HepG2 (cell line): ENCODE results near the gene COPZ2. TPM values are rescaled to one million over a fixed set of nuclear protein-coding genes. Genes with fewer than 3 reads are reported as not detected.
A peak's percentile ranks its signal among the peaks of the same experiment; 100 is the strongest.

ENCODE experiments used
- GATAD2A ChIP-seq: IDR thresholded peaks from 2 replicates; pipeline ENCODE4 v1.6.1; 2016
- ISL2 ChIP-seq: sonication (generic); formaldehyde crosslinking; IDR thresholded peaks from 2 replicates; pipeline ENCODE4 v1.5.0; 2020; ENCODE audit warnings: missing genetic modification reagents
- JUN ChIP-seq: sonication (generic); formaldehyde crosslinking; IDR thresholded peaks from 2 replicates; pipeline ENCODE4 v1.4.0; 2020; ENCODE audit warnings: mild to moderate bottlenecking, missing genetic modification reagents
- NKX3-1 ChIP-seq: sonication (generic); formaldehyde crosslinking; IDR thresholded peaks from 2 replicates; pipeline ENCODE4 v1.5.0; 2020; ENCODE audit warnings: missing genetic modification reagents
- NPAS2 ChIP-seq: sonication (generic); formaldehyde crosslinking; IDR thresholded peaks from 2 replicates; pipeline ENCODE4 v1.8.0; 2022; ENCODE audit warnings: mild to moderate bottlenecking, missing genetic modification reagents, borderline replicate concordance
- SP5 ChIP-seq: IDR thresholded peaks from 2 replicates; pipeline ENCODE4 v1.6.1; 2016; ENCODE audit warnings: low read depth, borderline replicate concordance
- U2AF2 ChIP-seq: fragments of 200-400 bp; formaldehyde crosslinking; IDR thresholded peaks from 2 replicates; pipeline ENCODE4 v1.6.1; 2017; ENCODE audit warnings: low read depth, mild to moderate bottlenecking, low read length
- ZBTB42 ChIP-seq: sonication (generic); formaldehyde crosslinking; IDR thresholded peaks from 2 replicates; pipeline ENCODE4 v1.5.0; 2020; ENCODE audit warnings: mild to moderate bottlenecking, missing genetic modification reagents
- ZHX2 ChIP-seq, 2 experiments: sonication (generic) in 1 of 2; formaldehyde crosslinking in 1 of 2; IDR thresholded peaks; 2 replicates each; pipeline versions ENCODE4 v1.6.1 to v1.9.0; 2014 to 2022; ENCODE audit warnings: antibody characterized with exemption in 1 of 2, borderline replicate concordance in 1 of 2, inconsistent platforms in 1 of 2, low read depth in 1 of 2, missing genetic modification reagents in 1 of 2
- ZNF260 ChIP-seq: sonication (generic); formaldehyde crosslinking; IDR thresholded peaks from 2 replicates; pipeline ENCODE4 v1.4.0; 2020; ENCODE audit warnings: missing genetic modification reagents, low read depth, mild to moderate bottlenecking, borderline replicate concordance
- ZNF30 ChIP-seq: sonication (generic); formaldehyde crosslinking; IDR thresholded peaks from 2 replicates; pipeline ENCODE4 v1.5.0; 2020; ENCODE audit warnings: mild to moderate bottlenecking, missing genetic modification reagents
- ZNF614 ChIP-seq: IDR thresholded peaks from 2 replicates; pipeline ENCODE4 v1.6.1; 2018; ENCODE audit warnings: missing biosample characterization, missing genetic modification reagents, inconsistent platforms, borderline replicate concordance
- polyA plus RNA-seq, 8 experiments: library from polyadenylated mRNA; depleted of rRNA in 3 of 8; stranded (reverse) in 7 of 8; unstranded in 1 of 8; fragments of >200 nt; fragmentation: Illumina TruSeq in 4 of 8; extraction: Trizol in 4 of 8; gene quantifications; 2 replicates each; pipeline versions ENCODE4 v1.2.1 to v1.2.3, GENCODE V29; 2011 to 2016; ENCODE audit warnings: low read depth in 4 of 8, missing spikeins in 1 of 8, mixed read lengths in 1 of 8; ENCODE audit not compliant: insufficient read depth in 1 of 8
- total RNA-seq, 5 experiments: library from RNA; depleted of rRNA; stranded (reverse); fragments of >200 nt; fragmentation: Illumina TruSeq; extraction: Trizol; gene quantifications; 2 replicates each; pipeline ENCODE4 v1.2.3, GENCODE V29; 2016; ENCODE audit warnings: low read depth in 1 of 5
- TF ChIP-seq, protein P1 (sequence below): sonication (generic); formaldehyde crosslinking; IDR thresholded peaks from 2 replicates; pipeline ENCODE4 v1.4.0; 2020; ENCODE audit warnings: missing genetic modification reagents
- TF ChIP-seq, protein P2 (sequence below): sonication (generic); formaldehyde crosslinking; IDR thresholded peaks from 2 replicates; pipeline ENCODE4 v1.8.0; 2022; ENCODE audit warnings: mild to moderate bottlenecking, missing genetic modification reagents, borderline replicate concordance
- TF ChIP-seq, protein P3 (sequence below): sonication (generic); formaldehyde crosslinking; IDR thresholded peaks from 2 replicates; pipeline ENCODE4 v1.9.0; 2022; ENCODE audit warnings: missing genetic modification reagents, mild to moderate bottlenecking, borderline replicate concordance
- TF ChIP-seq, protein P4 (sequence below): sonication (generic); formaldehyde crosslinking; conservative IDR thresholded peaks from 2 replicates; pipeline ENCODE4 v1.8.0; 2022; ENCODE audit warnings: low read depth, missing genetic modification reagents

Gene COPZ2
- total and polyA plus RNA-seq, 2 of the 13 experiments (the other 11 are each of a cell fraction or from before 2014, with no cell fraction given): 0.61 to 1.5 TPM

DNA sequence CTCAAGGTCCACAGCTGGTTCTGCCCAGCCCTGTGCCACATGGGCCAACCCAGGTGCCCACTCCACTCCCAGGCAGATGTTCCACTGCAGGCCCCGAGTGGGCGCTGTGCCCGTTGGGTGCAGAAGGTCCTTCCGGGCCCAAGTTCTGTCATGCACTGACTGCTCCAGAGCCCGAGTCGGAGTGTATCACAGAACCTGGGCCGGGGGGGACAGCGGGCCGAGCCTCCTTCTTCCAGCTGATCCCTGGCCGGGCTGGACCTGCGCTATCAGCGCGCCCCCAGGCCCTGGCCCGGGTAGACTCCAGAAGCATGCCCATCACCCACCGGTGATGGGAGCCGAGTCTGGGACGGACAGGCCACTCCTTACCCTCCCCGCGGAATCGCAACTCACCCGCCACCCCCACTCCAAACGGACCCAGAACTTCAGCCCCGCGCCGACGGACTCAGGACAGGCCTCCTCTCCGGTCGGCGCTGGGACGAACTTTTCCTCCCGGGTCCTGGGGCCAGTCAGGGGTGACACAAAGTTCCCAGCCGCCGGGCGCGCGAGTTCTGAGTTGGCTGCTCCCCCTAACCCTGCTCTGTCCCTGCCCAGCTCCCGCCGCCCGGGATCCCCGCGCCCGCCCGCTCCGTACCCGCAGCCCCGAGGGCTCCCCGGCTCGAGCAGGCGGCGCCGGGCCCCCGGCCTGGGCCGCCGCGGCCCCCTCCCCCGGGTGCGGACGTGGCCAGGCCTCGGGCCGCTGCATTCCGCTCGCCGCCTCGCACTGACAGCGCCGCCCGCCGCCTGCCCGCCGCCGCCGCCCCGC, at the start of gene COPZ2 (continued):
- no peak for TF ChIP-seq JUN (CRISPR knock-in tag)
- TF ChIP-seq, protein P1, sequence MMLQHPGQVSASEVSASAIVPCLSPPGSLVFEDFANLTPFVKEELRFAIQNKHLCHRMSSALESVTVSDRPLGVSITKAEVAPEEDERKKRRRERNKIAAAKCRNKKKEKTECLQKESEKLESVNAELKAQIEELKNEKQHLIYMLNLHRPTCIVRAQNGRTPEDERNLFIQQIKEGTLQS (CRISPR knock-in tag): no peak
- TF ChIP-seq ZNF614 (CRISPR knock-in tag): no peak
- TF ChIP-seq, protein P2, sequence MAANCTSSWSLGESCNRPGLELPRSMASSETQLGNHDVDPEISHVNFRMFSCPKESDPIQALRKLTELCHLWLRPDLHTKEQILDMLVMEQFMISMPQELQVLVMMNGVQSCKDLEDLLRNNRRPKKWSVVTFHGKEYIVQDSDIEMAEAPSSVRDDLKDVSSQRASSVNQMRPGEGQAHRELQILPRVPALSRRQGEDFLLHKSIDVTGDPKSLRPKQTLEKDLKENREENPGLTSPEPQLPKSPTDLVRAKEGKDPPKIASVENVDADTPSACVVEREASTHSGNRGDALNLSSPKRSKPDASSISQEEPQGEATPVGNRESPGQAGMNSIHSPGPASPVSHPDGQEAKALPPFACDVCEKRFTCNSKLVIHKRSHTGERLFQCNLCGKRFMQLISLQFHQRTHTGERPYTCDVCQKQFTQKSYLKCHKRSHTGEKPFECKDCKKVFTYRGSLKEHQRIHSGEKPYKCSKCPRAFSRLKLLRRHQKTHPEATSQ (CRISPR knock-in tag): no peak
- TF ChIP-seq SP5: no peak
- TF ChIP-seq, protein P3, sequence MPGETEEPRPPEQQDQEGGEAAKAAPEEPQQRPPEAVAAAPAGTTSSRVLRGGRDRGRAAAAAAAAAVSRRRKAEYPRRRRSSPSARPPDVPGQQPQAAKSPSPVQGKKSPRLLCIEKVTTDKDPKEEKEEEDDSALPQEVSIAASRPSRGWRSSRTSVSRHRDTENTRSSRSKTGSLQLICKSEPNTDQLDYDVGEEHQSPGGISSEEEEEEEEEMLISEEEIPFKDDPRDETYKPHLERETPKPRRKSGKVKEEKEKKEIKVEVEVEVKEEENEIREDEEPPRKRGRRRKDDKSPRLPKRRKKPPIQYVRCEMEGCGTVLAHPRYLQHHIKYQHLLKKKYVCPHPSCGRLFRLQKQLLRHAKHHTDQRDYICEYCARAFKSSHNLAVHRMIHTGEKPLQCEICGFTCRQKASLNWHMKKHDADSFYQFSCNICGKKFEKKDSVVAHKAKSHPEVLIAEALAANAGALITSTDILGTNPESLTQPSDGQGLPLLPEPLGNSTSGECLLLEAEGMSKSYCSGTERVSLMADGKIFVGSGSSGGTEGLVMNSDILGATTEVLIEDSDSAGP (CRISPR knock-in tag): peak; percentile 86
- TF ChIP-seq, protein P4, sequence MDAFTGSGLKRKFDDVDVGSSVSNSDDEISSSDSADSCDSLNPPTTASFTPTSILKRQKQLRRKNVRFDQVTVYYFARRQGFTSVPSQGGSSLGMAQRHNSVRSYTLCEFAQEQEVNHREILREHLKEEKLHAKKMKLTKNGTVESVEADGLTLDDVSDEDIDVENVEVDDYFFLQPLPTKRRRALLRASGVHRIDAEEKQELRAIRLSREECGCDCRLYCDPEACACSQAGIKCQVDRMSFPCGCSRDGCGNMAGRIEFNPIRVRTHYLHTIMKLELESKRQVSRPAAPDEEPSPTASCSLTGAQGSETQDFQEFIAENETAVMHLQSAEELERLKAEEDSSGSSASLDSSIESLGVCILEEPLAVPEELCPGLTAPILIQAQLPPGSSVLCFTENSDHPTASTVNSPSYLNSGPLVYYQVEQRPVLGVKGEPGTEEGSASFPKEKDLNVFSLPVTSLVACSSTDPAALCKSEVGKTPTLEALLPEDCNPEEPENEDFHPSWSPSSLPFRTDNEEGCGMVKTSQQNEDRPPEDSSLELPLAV (CRISPR knock-in tag): no peak
- no peak for TF ChIP-seq ZNF30 (CRISPR knock-in tag)
- TF ChIP-seq GATAD2A (CRISPR knock-in tag): peak; percentile 68
- TF ChIP-seq ZNF260 (CRISPR knock-in tag): no peak
- no peak; the same call in 1 of the 2 replicates for TF ChIP-seq ISL2 (CRISPR knock-in tag)
- no peak for TF ChIP-seq U2AF2
- no peak for TF ChIP-seq NPAS2 (CRISPR knock-in tag)
- TF ChIP-seq NKX3-1: no peak
- TF ChIP-seq ZHX2 (IDR thresholded peaks at IDR 0.05; ENCODE audit: low read depth): no peak
- TF ChIP-seq ZHX2 (CRISPR knock-in tag; IDR thresholded peaks at IDR 0.05; ENCODE audit: borderline replicate concordance): no peak
- TF ChIP-seq ZBTB42 (CRISPR knock-in tag): no peak; the same call in 1 of the 2 replicates
